ENCODE measurements around the gene KCNJ6.

KCNJ6 gene

DNA sequence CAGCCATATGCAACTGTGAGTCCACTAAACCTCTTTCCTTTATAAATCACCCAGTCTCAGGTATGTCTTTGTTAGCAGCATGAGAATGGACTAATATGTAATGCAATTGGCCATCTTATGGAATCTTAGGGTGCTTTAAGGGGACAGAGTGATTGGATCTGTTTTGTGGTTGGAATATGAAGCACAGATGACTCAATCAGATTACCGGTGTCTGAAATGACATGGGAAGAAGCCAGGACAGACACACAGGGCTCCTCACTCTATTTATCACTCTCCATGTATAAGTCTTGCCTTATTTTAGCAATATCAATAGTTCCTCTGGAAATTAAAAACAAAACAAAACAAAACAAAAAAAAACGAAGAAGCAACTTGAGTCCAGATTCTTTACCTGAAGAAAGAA lies 12.9 kb downstream of the KCNJ6 start:
- DNase-seq, result no peak

DNA sequence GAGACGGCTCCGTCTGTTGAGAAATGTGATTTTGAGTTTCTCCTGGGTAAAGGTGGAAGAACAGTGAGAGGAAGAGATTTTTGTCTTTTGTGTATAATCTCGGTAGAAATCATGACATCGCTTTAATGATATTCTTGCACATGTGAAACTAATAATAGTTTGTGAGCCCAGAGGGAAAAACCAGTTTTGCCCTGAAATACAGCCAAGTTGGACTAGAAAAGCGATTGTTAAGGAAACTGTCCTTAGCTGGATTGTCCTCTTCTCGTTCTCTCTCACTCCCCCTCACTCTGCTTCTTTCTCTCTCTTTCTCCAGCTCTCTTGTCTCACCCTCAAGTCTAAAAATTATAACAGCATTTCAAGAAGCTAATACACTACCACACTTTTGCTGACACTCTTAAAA lies 17.1 kb downstream of the KCNJ6 start:
- no peak for DNase-seq

DNA sequence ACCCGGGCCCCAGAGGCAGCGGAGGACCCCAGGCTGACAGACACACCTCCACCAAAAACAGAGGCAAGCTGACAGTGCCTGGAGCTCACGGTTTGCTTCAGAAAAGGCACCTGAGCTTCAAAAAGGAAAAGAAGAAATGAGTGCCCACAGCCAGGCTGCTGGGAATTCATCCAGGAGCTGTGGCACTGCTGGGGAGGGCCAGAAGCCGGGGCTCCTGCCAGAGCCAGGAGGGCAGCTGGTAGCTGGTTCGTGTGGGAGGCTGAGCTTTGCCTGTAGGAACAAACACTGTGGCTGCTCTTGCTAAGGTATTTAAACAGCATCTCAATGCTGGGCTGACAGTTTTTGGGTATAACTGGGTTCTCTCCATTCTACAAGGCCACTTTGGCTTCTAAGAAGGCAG lies 19.5 kb downstream of the KCNJ6 start:
- no peak for DNase-seq

DNA sequence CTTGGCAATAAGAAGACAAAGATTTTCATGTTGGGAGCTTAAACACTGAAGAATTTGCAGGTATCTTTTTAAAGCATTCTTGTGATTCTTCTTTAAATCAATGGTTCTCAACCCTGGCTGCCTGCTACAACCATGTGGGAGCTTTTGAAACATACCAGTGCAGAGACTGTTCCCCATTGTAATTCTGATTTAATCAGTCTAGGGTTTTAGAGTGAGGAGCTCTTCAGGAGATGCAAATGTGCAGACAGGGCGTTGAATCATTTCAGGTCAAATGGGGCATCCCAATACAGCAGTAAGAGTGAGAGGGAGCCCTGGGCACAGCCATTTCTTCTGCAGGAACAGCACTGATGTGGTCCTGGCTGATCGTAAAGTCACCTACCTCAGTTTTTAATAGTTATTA lies 24.3 kb downstream of the KCNJ6 start:
- DNase-seq, result no peak

DNA sequence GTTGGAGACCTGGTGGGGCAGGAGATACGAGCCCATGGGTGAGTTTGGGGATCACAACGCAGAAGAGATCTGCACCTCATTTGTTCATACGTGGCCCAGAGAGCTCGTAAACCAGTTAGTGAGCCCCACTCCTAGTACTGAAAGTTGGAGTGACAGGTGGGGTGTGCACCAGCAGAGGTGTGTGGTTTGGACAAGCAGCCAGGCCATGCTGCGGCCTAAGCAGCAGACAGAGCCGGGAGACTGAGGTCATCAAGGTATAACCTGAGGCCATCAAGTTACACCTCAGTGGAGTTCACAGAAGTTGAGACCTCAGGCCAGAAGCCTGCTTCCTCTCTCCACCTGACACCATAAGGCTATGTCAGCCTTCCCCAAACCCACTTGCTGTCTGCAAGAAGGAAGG lies 27.6 kb downstream of the KCNJ6 start:
- DNase-seq, result no peak

DNA sequence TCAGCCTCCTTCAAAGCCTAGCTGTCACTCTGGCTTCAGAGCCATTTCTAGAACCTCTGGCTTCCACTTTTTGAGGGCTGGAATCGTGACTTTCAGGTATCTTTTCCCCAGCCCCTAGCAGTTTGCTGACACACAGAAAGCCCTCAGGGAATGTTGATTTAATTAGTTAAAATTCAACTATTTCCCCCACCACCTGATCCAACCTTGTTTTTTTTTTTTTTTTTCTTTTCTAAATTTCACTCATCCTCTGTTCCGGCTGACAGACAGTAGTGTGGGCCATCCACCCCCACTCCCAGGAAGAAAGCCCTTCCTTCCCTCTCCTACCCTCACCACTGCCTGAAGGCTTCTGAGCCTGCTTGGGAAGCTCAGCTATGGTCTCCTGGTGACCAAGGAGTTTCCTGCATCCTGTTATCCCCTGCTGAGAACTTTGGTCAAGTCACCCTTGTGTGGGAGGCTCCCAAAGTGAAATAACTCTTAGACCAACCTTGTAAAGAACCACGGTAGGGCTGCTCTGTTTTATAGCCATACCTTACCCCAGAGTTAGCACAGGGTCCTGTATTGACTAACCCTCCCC lies 29.4 kb downstream of the KCNJ6 start:
- no peak for DNase-seq

DNA sequence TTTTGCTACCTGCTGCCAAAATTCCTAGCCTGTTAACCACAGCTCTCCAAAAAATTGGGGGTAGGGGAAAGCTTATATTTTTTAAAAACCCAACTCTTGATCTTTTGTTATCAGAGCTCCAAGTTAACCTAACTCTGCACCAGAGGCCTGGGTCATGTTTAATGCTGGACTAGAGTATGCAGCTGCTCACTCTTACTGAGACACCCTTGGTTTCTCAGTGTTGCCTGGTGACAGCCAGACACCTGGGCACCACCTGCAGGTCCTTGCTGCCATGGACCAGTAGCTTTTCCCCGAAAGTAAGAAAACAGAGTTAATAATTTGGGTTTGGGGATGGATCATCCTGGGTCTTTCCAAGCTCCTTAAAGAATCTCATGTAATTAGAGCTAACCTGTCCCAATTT lies 30.1 kb downstream of the KCNJ6 start:
- no peak for DNase-seq

DNA sequence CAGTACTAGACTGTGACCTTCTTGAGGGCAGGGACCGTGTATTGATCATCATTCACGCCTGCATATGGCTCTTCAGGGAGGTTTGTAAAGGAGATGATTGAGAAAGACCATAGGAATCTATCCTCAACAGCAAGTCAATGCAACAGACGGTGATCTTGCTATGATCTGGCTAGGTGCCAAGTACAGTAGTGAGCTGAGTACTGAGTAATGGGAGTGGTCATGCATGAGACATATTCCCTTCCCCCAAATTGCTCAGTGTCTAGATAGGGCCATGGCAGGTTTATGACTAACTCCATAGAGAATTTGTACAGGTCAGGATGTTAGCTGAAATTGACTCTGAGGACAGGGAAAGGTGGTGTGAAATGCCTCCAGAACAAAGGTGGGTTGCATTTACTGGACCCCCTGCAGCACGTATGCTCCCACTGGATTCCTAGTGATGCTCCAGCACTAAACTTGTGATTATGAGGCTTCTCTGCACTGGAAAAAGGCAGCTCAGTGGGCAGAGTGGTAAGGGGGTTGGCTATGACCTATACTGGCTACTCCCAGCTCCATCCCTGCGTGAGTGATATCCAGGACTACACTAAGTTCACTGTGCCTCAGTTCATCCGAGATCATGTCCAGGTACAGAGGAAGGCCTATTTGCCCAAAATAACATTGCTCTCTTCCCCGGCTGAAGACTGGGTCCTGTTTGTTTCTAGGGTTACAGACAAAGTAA lies 37.2 kb downstream of the KCNJ6 start:
- DNase-seq, result no peak

DNA sequence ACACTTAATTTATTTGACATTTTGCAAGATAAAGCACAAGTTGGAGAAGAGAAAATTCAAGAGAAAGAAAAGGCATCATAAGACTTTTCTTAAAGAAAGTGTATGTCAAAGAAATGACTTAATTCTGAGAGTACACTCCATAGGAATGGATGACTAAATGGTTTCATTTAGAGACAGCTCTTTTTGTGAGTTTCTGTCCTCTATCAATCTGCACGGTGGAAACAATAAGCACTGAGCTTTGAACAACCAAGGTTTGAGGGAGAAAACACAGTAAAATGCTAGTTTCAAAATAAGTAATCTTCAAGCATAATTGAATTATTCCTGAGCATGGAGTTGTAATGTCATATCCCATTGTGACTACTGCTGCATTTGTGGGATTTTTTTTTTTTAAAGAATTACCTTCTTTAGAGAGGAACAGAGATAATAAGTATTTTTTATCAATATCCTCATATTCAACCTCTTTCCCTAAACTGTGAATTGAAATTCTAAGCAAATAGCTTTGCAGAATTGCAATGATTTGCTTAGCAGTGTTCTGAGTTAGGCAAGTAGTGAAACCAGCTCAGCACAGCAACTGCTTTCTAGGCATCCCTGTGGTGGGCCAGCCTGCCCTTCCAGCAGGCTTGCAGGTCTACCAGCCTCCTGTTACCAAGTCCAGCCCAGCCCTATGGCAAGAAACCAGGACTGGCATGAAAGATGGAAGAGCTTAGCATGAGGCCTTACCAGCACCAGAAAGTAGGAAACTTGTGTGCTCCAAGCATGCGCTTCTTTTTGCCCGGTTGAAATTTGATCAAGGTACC lies 38.2 kb downstream of the KCNJ6 start:
- no peak for DNase-seq

DNA sequence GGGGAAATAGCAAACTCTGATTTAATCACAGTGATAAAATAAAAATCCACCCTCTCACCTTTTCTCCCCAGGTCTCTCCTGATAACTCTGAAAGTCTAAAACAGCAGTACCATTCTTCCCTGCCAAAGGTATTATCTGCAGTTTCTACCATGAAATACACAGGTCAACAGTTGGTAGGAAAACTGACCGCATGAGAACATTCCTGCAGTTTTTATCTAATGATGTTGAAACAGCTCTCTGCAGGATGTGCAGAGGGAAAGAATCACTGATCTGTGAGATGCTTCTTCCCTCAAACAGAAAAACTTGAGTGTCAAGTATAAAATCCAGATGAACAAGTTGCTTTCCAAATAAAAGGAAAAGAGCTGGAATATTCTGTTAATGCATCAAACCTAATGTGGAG lies 39.1 kb downstream of the KCNJ6 start:
- DNase-seq, result no peak

DNA sequence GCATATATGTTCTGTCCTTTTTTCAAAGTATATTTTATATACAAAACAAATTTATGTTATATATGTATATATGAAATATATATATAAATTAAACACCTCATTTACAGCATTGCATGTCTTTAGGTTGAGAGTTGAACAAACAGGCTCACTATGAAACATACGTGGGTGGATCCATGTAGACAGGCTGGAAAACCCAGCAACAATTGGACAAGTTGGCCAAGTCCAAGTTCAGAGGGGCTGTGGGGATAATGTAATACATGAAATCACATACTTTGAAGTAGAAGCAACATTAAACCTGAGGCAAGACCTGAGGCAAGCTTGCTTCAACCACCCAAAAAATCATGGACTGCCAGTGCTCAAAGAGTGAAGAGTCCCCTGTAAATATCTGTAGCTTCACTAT lies 39.7 kb downstream of the KCNJ6 start:
- DNase-seq, result no peak

DNA sequence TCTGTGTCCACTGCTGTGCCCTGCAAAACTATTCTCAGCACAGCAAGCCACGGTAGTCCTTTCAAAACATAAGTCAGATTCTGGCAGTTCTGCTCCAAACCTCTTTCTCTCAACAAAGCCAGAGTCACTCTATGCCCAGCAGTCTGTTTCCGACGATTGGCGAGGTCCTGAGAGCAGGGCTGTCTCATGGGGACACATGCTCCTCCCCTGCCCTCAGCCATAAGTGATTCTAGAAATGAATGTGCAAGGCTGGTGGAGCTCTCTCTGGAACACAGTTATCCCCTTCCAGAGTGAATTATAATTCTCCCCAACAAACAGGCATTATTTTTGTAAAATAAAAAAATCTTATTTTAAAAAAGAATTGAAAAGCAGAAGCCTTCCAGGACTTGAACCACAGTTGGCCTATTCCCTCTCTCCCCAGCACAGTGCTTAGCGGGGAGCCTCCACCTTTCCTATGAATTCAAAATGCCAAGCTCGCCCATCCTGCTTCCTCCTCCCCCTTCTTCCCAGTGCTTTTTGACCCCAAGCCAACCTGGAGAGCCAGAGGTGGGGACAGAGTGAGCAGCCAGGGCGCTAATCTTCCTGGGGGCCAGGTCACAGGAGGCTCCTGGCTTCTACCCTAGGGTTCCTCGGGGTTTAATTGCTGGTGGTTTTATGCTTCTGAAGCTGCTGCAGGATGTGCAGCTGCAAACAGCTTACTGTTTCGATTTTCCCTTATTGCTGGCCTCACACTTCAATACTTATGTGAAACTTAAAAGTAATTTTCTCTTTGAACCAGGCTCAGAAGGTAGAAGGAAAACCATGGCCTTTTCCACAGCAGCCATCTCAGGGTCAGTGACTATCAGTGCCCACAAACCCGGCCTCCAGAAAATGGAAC lies 41.1 kb downstream of the KCNJ6 start:
- no peak for DNase-seq

DNA sequence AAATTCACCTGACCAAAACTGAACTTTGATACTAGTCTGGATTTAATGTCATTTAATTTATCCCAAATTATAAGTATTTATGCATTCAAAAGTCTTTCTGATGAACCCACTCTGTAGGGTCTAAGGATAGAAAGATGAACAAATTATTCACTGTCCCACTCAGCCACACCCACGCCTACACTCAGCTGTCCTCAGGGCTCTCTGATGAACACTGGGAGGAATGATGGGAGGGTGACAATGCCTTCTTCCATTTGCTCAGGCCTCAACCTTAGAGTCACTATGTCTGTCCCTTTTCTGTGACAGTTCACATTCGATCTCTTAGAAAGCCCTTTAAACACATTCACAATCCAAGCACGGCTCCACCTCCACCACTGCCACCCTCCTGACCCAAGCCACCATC lies 41.8 kb downstream of the KCNJ6 start:
- DNase-seq, result no peak

DNA sequence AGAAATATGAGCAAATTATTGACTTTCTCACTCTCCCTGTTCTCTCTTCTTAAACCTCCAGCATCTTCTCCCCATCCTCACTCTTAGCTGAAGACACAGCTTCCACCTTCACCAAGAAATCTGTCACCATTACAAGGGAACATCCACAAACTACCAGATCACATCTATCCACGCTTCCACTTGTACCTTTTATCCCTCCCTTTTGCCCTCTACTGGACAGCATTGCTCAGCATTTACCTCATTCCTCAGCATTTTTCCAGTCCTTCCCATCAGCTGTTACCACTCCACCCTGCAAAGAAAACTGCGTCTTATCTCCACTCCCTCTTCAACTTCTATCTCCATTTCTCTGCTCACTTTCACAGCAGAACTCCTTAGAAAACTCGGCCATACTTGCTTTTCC lies 42.6 kb downstream of the KCNJ6 start:
- no peak for DNase-seq

DNA sequence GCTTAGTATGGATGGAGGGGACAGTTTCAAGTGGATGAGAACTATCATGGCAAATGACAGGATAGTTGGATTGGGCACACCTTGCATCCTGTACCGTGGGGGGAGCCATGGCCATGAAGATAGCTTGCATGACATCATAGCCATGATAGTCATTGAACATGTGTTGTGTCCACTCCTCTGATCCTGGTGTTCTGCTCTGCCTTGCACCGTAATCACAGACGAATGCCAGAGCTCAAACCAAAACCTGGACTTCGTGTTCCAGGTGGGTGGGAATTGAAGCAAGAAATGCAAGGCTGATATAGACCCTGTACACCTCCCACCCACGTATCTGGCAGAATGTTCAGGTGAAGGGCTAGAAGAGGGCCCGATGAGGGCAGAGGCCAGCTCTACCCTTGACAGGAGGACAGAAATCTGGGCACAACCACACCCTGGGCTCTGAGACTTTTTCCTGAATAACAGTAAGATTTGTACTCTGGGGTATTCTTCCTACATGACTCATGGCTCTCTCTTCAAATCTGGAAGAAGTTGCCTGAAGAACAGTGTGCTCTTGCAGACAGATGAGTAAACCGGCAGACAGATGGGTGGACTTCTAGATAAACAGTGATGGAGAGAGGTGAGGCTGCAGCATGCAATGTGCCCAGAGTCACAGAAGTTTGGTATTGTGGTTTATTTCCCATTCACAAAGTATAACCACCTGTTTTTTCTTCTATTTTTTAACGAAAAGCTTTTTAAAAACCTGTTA lies 45.0 kb downstream of the KCNJ6 start:
- no peak for DNase-seq

DNA sequence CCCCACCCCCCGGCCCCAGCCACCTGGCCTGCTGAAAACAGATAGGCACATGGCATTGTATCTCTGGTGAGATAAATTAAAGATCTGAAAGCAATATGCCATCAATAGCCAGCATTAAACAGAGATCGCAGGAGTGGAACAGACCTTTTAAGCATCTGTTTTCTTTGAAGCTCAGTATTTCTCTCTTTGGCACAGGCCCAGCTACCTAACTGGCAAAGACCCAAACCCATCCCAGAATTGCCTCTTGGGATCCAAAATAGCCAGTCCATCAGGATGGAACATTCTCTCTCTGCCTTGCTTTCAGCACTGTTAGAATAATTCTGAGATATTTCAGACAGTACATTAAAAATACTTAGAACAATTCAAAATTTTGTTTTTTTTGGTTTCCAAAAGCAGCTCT lies 46.0 kb downstream of the KCNJ6 start:
- no peak for DNase-seq

DNA sequence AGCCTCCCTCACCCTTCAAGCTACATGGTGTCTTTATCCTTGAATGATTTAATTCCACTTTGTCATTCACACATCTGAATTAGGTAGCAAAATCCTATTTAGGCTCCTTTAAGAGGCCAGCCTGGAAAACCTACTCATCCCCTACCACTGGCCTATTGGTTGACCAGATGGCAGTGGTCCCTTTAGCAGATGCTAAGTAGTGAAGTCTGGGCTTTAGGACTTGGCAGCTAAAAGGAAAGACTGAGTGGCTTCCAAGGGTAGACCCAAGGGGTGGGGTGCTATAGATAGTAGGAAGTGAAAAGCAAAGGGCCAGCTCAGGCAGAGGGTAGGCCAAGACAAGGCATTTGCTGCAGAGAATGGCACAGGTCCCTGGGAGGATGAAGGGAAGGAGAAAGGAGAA lies 46.6 kb downstream of the KCNJ6 start:
- DNase-seq, result no peak

DNA sequence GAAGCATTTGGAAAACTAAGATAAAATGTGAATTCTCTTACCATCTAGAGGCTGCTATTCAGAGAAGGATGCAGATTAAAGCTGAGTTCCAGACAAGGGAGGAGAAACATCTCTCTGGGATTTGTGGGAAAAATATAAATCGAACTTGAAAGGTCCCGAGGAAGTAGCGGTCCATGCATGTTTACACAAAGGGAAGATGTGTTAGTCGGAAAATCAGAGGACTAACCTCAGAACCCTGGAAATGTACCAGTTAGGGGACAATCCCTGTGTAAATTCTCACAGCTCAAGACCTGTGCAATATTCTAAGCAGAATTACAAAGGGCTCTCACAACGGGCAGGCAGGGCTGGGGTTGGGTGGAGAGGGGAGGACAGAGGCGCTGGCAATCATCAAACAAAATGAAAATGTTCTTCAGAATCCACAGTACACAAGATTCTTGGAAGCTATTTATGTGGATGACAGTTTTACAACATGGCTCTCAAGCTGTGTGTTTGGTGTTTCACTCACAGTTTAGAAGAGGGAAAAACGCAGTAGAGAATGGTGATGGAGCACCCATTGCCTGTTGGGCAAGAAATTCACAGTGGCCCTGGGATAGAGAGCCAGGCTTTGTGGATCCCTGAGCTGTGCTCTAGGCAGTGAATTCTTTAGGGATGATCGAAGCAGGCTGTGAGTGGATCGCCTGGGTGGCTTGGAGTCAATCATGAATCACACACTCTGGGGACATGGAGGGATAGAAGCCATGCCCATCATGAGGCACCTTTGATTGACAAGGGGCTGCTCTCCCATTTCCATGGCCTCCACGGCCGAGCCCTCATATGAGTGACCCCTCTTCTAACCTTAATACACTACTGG lies 47.6 kb downstream of the KCNJ6 start:
- no peak for DNase-seq

DNA sequence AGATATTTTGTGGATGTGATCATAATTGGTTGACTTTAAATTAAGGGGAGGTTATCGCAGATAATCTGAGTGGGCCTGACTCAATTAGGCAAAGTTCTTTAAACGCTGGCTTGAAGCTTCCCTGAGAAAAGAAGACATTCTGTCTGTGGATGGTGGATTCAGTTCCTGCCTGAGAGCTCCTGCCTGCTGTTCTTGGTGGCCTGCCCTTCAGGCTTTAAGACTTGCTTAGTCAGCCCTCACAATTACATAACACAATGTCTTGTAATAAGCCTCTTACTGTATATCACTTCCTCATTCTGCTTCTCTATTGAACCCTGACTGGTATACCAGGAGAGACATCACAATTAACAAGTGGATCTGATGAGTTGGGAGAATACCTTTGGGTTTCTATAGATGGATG lies 50.2 kb downstream of the KCNJ6 start:
- no peak for DNase-seq

DNA sequence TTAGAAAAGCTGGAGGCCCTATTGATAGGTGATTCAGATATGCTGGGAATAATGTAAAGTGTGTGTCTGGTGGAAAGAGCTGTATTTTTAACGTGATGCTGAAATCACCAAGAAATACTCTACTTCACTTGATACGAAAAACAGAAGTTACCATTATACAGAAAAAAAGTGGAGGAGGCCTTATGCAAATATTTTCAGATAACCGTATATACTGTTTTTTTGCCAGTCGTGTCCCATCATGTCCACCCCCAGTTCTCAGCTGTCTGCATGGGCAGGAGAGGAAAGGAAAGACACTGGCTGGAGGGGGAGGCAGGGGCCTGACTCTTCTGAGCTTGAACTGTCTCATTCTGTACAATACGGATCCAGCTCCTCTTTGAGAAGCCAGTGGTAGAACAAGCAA lies 51.1 kb downstream of the KCNJ6 start:
- DNase-seq, result no peak

DNA sequence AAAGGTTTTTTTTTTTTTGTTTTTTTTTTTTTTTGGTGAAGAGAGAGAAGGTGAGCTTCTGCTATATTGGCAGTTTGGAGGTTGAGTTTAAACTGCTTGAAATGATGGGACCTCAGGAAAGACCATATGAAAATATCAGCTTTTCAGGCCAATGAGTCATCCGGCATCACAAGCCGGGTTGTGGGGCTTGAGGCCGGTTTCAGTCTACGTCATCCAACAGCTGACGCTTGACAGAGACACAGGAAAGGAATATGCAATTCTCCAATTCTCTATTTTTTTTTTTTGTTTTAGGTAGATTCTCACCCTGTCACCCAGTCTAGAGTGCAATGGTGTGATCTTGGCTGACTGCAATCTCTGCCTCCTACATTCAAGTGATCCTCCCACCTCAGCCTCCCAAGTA lies 52.4 kb downstream of the KCNJ6 start:
- no peak for DNase-seq

DNA sequence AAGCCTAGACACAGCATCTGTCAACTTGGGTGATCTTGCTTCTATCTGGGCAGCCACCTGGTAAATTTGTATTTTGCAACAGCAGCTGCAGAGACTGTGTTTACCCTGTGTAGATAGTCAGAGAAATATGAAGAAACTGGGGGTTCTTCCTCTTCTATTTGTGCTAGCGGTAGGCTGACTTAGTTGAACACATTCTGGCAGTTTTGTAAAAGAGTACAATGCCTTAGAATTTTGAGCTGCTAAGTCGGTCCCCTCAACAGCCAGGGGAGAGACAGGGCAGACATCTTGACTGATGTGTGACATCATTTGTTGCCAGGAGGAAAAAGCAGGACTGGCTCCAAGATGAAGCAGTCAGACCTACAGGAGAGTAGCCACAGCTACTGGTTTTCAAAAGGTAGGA lies 53.7 kb downstream of the KCNJ6 start:
- DNase-seq, result no peak

Measured in NCI-H1048 (cell line).